Measurements from ENCODE around the gene ADAMTSL3. TPM values are rescaled to one million over a fixed set of nuclear protein-coding genes. Genes with fewer than 3 reads are reported as not detected.
A peak's percentile ranks its signal among the peaks of the same experiment; 100 is the strongest.
"Not testable (repeated sequence)": the region's sequence is repeated elsewhere in the genome, so short reads cannot be mapped to it uniquely, and the experiment has no call there.

The ADAMTSL3 gene
- polyA plus RNA-seq, 1 donor from 2014 or later: 0.51 TPM

DNA sequence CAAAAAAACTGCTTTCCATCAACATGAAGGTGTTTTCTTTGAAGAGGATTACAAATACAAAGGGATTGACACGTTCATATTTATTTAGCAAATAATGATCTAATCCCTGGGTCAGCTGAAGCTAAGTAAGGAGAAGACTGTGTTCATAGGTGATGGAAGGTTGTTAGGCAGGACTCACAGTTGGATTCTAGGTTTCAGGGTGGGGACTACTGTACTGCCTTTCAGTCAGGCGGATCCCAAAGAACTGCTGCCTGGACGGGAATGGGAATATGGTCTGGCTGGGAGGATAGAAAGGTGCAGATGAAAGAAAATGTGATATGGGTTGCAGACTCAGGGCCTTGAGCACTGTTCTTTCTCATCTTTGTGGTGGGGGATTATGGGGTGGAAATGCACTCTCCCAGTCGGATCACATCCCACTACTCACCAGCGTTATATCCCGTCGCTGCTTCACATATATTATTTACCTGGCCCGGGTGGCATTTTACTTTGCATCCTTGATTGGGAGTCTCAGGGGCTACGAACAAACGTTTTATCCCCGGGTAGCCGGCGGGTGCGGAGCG is 425.5 kb downstream of the ADAMTSL3 start:
- Histone ChIP-seq H3K9ac (ENCODE audit: low read length) (peak overlapping the region; percentile 68), H3K4me2 (ENCODE audit: low read length) (peak overlapping the region; percentile 7), H3K4me3 (ENCODE audit: low read length) (peak overlapping the region; percentile 86), H3K27ac (ENCODE audit: low read length) (peak overlapping the region; percentile 64), H2AFZ (ENCODE audit: low read depth, low read length) (peak overlapping the region; percentile 73)
- H3K36me3 ChIP-seq (ENCODE audit: insufficient read depth, low read length); H3K9me3 ChIP-seq (ENCODE audit: low read length); H3F3A ChIP-seq (ENCODE audit: insufficient read depth, low read length, poor library complexity, severe bottlenecking); H3K79me2 ChIP-seq (replicated peaks; ENCODE audit: insufficient read depth, low read length); H4K20me1 ChIP-seq (ENCODE audit: insufficient read depth); H3K27me3 ChIP-seq (ENCODE audit: insufficient read depth, low read depth, low read length); H3K9me2 ChIP-seq (ENCODE audit: insufficient read depth, low read length): not testable (repeated sequence)

DNA sequence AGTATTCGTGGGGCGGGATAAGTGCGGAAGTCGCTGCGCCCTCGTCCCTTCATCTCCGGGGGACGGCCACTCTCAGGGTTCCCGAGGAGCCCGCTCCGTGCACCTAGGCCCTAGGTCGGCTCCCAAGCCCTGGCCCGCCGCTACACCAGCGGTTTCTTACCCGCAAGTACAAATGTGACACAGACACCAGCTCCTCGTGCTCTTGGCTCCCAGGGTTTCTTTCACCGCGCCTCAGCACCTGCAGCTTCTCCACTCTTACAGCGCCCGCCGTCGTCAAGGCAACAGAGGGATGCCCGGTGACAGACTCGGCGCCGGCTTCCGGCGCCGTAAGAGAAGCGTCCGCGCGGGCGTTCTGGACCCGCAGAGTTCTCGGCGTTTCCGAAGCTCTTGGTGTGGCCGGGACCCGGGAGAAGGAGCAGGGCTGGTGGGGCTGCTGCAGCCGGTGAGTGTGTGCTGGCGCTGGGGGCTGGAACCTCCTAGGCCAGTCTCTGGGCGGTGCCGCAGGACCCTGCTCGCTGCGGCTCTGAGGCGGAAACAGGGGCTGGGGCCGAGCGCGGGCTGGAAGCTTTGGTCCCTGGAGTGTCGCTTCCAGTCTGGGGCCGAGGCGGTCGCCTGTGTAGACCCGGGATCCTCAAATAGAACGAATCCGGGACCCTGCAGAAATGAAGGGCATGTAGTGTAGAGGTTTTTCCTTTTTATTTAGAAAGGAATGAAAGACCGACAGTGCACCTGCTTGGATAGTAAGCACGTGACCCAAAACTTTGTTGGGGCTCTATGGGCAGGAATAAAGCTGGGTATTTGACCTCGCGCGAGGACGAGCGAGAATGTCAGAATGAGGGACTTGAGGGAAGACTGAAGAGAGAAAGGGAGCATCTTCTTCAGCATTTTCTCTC is 426.2 kb downstream of the ADAMTSL3 start:
- H3K9me3 ChIP-seq (ENCODE audit: low read length): no peaks in the 10 kb centered on the region
- peak overlapping the region; percentile 73 for H2AFZ ChIP-seq (ENCODE audit: low read depth, low read length)
- no peaks in the 10 kb centered on the region for H3K79me2 ChIP-seq (replicated peaks; ENCODE audit: insufficient read depth, low read length)
- H3K36me3 ChIP-seq (ENCODE audit: insufficient read depth, low read length): no peaks in the 10 kb centered on the region
- no peaks in the 10 kb centered on the region for H4K20me1 ChIP-seq (ENCODE audit: insufficient read depth)
- peak overlapping the region; percentile 39 for H3K4me2 ChIP-seq (ENCODE audit: low read length)
- H3K4me3 ChIP-seq (ENCODE audit: low read length): peak overlapping the region; percentile 86
- peak; percentile 35 for TF ChIP-seq SMC3 (conservative IDR thresholded peaks at IDR 0.05; ENCODE audit: poor library complexity)
- no peak for TF ChIP-seq POLR2AphosphoS5 (IDR thresholded peaks at IDR 0.05)
- no peak for TF ChIP-seq RAD21 (conservative IDR thresholded peaks at IDR 0.05)
- peak; percentile 96 for TF ChIP-seq MXI1 (conservative IDR thresholded peaks at IDR 0.05; ENCODE audit: poor library complexity, severe bottlenecking)
- H3K27me3 ChIP-seq (ENCODE audit: insufficient read depth, low read depth, low read length): no peaks in the 10 kb centered on the region
- no peaks in the 10 kb centered on the region for H3K9me2 ChIP-seq (ENCODE audit: insufficient read depth, low read length)
- no peaks in the 10 kb centered on the region for H3F3A ChIP-seq (ENCODE audit: insufficient read depth, low read length, poor library complexity, severe bottlenecking)
- peak overlapping the region; percentile 68 for H3K9ac ChIP-seq (ENCODE audit: low read length)
- peak overlapping the region; percentile 64 for H3K27ac ChIP-seq (ENCODE audit: low read length)

DNA sequence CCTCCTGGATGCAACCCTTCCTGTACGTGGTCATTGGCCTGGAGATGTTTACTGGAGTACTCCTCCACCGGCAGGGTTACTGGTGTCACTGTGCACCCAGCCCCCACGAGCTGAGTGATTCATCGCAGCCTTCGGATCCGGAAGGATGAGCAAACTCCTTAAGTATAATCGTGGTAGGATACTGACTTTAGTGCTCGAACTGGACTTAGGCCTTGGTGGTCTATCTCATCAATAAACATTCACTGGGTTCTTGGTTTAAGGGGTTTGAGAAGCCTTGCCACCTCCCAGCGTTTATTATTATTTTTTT is 426.8 kb downstream of the ADAMTSL3 start:
- not testable (repeated sequence) for H3K9me2 ChIP-seq (ENCODE audit: insufficient read depth, low read length); H3K36me3 ChIP-seq (ENCODE audit: insufficient read depth, low read length); H2AFZ ChIP-seq (ENCODE audit: low read depth, low read length); H4K20me1 ChIP-seq (ENCODE audit: insufficient read depth); H3K27me3 ChIP-seq (ENCODE audit: insufficient read depth, low read depth, low read length); H3K9me3 ChIP-seq (ENCODE audit: low read length); H3F3A ChIP-seq (ENCODE audit: insufficient read depth, low read length, poor library complexity, severe bottlenecking); H3K79me2 ChIP-seq (replicated peaks; ENCODE audit: insufficient read depth, low read length); H3K27ac ChIP-seq (ENCODE audit: low read length)
- Histone ChIP-seq H3K4me3 (ENCODE audit: low read length) (peak overlapping the region; percentile 86), H3K4me2 (ENCODE audit: low read length) (peak overlapping the region; percentile 39), H3K9ac (ENCODE audit: low read length) (peak overlapping the region; percentile 68)

DNA sequence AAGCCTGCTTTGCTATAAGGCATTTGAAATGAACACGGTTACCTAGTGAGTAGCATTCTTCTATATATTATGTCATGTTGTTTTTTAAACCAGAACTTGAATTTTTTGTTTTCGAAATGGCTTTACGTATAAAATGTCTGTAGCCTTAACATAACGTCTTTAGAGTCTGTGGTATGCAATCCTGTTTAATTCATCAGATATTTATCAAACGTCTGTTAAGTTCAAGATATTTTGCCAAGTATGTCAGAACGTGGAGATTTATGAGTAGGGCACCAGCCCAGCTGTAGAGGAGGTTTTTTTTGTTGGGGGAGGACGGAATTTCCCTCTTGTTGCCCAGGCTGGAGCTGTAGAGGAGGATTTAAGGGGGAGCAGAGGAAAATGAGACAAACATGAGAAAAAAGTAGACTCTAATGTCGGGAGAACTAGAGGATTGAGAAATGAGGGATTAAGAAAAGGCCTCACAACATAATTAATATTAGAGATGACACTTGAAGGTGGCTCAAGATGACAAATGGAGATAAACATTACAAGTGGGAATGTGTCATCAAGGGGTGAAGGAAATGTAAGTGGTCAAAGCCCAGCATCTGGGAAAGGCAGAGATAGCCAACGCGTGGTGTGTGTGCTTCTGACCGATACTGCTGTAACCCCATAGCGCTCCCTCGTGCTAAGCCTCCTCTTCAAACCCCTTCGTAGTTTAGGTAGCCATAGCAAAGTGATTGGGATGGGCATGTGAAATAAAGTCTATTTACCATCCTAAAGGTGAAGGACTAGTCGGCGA is 427.7 kb downstream of the ADAMTSL3 start:
- TF ChIP-seq RAD21 (conservative IDR thresholded peaks at IDR 0.05): no peak
- TF ChIP-seq EP300 (conservative IDR thresholded peaks at IDR 0.05; ENCODE audit: poor library complexity, severe bottlenecking): no peak
- TF ChIP-seq, protein P1, sequence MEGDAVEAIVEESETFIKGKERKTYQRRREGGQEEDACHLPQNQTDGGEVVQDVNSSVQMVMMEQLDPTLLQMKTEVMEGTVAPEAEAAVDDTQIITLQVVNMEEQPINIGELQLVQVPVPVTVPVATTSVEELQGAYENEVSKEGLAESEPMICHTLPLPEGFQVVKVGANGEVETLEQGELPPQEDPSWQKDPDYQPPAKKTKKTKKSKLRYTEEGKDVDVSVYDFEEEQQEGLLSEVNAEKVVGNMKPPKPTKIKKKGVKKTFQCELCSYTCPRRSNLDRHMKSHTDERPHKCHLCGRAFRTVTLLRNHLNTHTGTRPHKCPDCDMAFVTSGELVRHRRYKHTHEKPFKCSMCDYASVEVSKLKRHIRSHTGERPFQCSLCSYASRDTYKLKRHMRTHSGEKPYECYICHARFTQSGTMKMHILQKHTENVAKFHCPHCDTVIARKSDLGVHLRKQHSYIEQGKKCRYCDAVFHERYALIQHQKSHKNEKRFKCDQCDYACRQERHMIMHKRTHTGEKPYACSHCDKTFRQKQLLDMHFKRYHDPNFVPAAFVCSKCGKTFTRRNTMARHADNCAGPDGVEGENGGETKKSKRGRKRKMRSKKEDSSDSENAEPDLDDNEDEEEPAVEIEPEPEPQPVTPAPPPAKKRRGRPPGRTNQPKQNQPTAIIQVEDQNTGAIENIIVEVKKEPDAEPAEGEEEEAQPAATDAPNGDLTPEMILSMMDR (IDR thresholded peaks at IDR 0.05; ENCODE audit: poor library complexity, severe bottlenecking): no peak
- no peak for TF ChIP-seq POLR2AphosphoS5 (IDR thresholded peaks at IDR 0.05)
- no peak for TF ChIP-seq EZH2 (IDR thresholded peaks at IDR 0.05; ENCODE audit: borderline replicate concordance, insufficient read depth, low read length, poor library complexity, severe bottlenecking)
- no peak for TF ChIP-seq SMC3 (conservative IDR thresholded peaks at IDR 0.05; ENCODE audit: poor library complexity)
- no peak for TF ChIP-seq TAF1 (IDR thresholded peaks at IDR 0.05; ENCODE audit: low read depth)
- no peak for TF ChIP-seq MXI1 (conservative IDR thresholded peaks at IDR 0.05; ENCODE audit: poor library complexity, severe bottlenecking)
- Histone ChIP-seq H3K79me2 (replicated peaks; ENCODE audit: insufficient read depth, low read length) (no peaks in the 10 kb centered on the region), H3K36me3 (ENCODE audit: insufficient read depth, low read length) (no peaks in the 10 kb centered on the region), H3K4me2 (ENCODE audit: low read length) (no peak overlapping the region), H3K9me2 (ENCODE audit: insufficient read depth, low read length) (no peaks in the 10 kb centered on the region), H3K27ac (ENCODE audit: low read length) (no peak overlapping the region), H3F3A (ENCODE audit: insufficient read depth, low read length, poor library complexity, severe bottlenecking) (no peaks in the 10 kb centered on the region), H3K9me3 (ENCODE audit: low read length) (no peaks in the 10 kb centered on the region), H2AFZ (ENCODE audit: low read depth, low read length) (no peak overlapping the region), H3K9ac (ENCODE audit: low read length) (no peak overlapping the region), H4K20me1 (ENCODE audit: insufficient read depth) (no peaks in the 10 kb centered on the region), H3K4me3 (ENCODE audit: low read length) (peak overlapping the region; percentile 86), H3K27me3 (ENCODE audit: insufficient read depth, low read depth, low read length) (no peaks in the 10 kb centered on the region)

Measured in neural cell (in vitro differentiated cells).